GM12892 (cell line): ENCODE results near the gene JAZF1.

Source experiments
- POLR2A ChIP-seq: IDR thresholded peaks from 2 replicates; pipeline ENCODE4 v1.6.1; 2011; ENCODE audit warnings: low read depth, low read length, control low read depth
- POLR2AphosphoS5 ChIP-seq: IDR thresholded peaks from 2 replicates; pipeline ENCODE4 v1.6.1; 2011; ENCODE audit warnings: low read depth, low read length, control low read depth
- TAF1 ChIP-seq: IDR thresholded peaks from 2 replicates; pipeline ENCODE4 v1.6.1; 2011; ENCODE audit warnings: low read depth, mild to moderate bottlenecking, control low read depth, low read length, borderline replicate concordance

DNA sequence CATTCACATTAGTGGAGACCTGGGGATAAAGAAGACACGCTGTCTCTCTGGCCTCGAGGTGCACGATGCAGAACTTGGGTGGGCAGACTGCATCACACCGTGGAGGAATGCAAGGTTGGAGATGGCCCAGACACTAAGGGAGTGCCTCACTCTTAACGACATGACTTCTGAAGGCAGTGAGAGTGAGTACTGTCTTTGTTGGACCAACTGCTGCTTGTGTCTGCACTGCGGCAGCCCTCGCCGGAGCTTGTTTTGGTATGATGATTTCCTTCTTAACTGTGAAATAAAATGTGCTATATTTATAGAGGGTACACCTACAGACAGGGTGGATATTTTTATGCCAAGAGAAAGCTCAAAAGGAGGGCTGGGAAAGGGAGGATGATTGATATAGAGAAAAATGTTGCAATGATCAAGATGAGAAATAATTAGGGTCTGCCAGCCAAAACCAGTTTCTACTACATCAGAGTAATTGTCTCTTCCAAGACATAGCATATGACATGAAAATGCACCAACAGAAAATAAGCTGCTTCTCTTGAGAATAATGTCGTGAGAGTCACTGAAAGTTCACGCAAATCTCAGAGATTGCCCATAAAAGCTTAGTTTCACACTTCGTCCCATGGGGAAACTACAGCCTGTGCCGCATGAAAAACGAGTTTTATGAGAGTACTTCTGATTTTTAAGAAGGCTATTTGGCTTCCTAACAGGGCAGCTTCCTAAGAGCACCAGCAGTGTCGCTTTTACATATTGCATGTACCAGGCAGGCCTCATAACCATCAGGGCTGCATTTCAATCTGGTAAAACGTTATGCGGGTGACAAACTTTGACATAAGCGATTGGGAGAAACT is 313.5 kb downstream of the JAZF1 start:
- TF ChIP-seq POLR2A: no peak
- TF ChIP-seq TAF1: no peak
- TF ChIP-seq POLR2AphosphoS5: no peak
